ENCODE data around the gene PARP15. TPM values are rescaled to one million over a fixed set of nuclear protein-coding genes. Genes with fewer than 3 reads are reported as not detected.

PARP15 gene
- total and polyA plus RNA-seq, 2 experiments from 2014 or later: 0.39 to 0.87 TPM

DNA sequence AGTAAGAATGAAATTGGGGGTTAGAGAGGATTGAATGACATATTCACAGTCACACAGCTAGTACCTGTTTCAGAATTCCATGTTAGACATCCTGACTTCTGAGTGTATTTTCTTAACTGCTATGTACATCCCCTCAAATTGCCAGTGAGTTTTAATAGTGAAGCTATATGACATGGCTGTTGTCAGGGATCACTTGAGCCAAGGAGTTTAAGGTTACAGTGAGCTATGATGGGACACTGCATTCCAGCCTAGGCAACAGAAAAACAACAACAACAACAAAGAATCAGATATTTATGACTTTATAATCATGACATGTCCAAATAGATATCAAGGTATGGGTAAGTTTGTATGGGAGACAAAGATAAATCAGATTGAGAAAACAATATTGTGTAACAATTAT is 16.6 kb downstream of the PARP15 start:
- TF ChIP-seq ZNF114 (CRISPR knock-in tag; IDR thresholded peaks at IDR 0.05): no peak
- no peak for TF ChIP-seq ZNF331 (CRISPR knock-in tag; IDR thresholded peaks at IDR 0.05; ENCODE audit: low read depth)
- no peak for TF ChIP-seq CREB1 (CRISPR knock-in tag; IDR thresholded peaks at IDR 0.05; ENCODE audit: low read depth)
- TF ChIP-seq EZH2phosphoT487 (IDR thresholded peaks at IDR 0.05; ENCODE audit: unreplicated experiment): no peak
- no peak for TF ChIP-seq STAT1 (IDR thresholded peaks at IDR 0.05; ENCODE audit: unreplicated experiment)
- TF ChIP-seq NANOG (IDR thresholded peaks at IDR 0.05; ENCODE audit: borderline replicate concordance): no peak
- TF ChIP-seq, protein P1, sequence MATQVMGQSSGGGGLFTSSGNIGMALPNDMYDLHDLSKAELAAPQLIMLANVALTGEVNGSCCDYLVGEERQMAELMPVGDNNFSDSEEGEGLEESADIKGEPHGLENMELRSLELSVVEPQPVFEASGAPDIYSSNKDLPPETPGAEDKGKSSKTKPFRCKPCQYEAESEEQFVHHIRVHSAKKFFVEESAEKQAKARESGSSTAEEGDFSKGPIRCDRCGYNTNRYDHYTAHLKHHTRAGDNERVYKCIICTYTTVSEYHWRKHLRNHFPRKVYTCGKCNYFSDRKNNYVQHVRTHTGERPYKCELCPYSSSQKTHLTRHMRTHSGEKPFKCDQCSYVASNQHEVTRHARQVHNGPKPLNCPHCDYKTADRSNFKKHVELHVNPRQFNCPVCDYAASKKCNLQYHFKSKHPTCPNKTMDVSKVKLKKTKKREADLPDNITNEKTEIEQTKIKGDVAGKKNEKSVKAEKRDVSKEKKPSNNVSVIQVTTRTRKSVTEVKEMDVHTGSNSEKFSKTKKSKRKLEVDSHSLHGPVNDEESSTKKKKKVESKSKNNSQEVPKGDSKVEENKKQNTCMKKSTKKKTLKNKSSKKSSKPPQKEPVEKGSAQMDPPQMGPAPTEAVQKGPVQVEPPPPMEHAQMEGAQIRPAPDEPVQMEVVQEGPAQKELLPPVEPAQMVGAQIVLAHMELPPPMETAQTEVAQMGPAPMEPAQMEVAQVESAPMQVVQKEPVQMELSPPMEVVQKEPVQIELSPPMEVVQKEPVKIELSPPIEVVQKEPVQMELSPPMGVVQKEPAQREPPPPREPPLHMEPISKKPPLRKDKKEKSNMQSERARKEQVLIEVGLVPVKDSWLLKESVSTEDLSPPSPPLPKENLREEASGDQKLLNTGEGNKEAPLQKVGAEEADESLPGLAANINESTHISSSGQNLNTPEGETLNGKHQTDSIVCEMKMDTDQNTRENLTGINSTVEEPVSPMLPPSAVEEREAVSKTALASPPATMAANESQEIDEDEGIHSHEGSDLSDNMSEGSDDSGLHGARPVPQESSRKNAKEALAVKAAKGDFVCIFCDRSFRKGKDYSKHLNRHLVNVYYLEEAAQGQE (IDR thresholded peaks at IDR 0.05; ENCODE audit: unreplicated experiment): no peak
- TF ChIP-seq JUNB (IDR thresholded peaks at IDR 0.05; ENCODE audit: unreplicated experiment): no peak
- no peak for TF ChIP-seq ETS1 (IDR thresholded peaks at IDR 0.05)
- Mint-ChIP-seq H3K9me3 (no peaks in the 10 kb centered on the region; the same call in 2 of the 3 replicates), H3K4me3 (no peak overlapping the region), H3K4me1 (peaks cover 8% of the 10 kb centered on the region), H3K27ac (no peak overlapping the region), H3K27me3 (ENCODE audit: insufficient read depth, low read depth, poor library complexity) (no peaks in the 10 kb centered on the region), H3K36me3 (ENCODE audit: low read depth) (no peaks in the 10 kb centered on the region)
- H3K4me1 ChIP-seq (ENCODE audit: insufficient read depth): peaks cover 8% of the 10 kb centered on the region
- H3K27me3 ChIP-seq (ENCODE audit: insufficient read depth): no peaks in the 10 kb centered on the region
- H3K27ac ChIP-seq (ENCODE audit: low read depth): no peak overlapping the region
- ATAC-seq: no peak
- no peak overlapping the region for H2AFZ ChIP-seq
- no peaks in the 10 kb centered on the region for H3K79me2 ChIP-seq (replicated peaks; ENCODE audit: insufficient read depth)
- H3K36me3 ChIP-seq (ENCODE audit: insufficient read depth): no peaks in the 10 kb centered on the region
- H3K4me2 ChIP-seq: no peak overlapping the region
- no peak overlapping the region for H3K4me3 ChIP-seq
- no peaks in the 10 kb centered on the region for H3K9me2 ChIP-seq (ENCODE audit: insufficient read depth)
- no peaks in the 10 kb centered on the region for H4K20me1 ChIP-seq (replicated peaks; ENCODE audit: insufficient read depth)
- H3F3A ChIP-seq (replicated peaks; ENCODE audit: low read depth): no peaks in the 10 kb centered on the region
- no peak for DNase-seq (ENCODE audit: low spot score)

GRCh38 chr3:122598151-122598550 is 20.7 kb downstream of the PARP15 start:
- H4K20me1 ChIP-seq (replicated peaks; ENCODE audit: insufficient read depth): no peaks in the 10 kb centered on the region
- H3K27me3 Mint-ChIP-seq (ENCODE audit: insufficient read depth, low read depth, poor library complexity): no peaks in the 10 kb centered on the region
- H3K4me3 Mint-ChIP-seq: no peak overlapping the region
- DNase-seq (ENCODE audit: low spot score): no peak
- no peak overlapping the region for H3K4me2 ChIP-seq
- peaks cover 3% of the 10 kb centered on the region; the same call in 2 of the 3 replicates for H3K4me1 Mint-ChIP-seq
- H3K27ac Mint-ChIP-seq: no peak overlapping the region
- no peaks in the 10 kb centered on the region for H3F3A ChIP-seq (replicated peaks; ENCODE audit: low read depth)
- H3K36me3 ChIP-seq (ENCODE audit: insufficient read depth): no peaks in the 10 kb centered on the region
- ATAC-seq: no peak
- H3K4me1 ChIP-seq (ENCODE audit: insufficient read depth): no peaks in the 10 kb centered on the region; the same call in 1 of the 2 replicates
- no peaks in the 10 kb centered on the region for H3K9me3 Mint-ChIP-seq
- TF ChIP-seq CREB1 (CRISPR knock-in tag; IDR thresholded peaks at IDR 0.05; ENCODE audit: low read depth) (no peak), POLR2AphosphoS5 (IDR thresholded peaks at IDR 0.05; ENCODE audit: low read depth) (no peak), ZNF331 (CRISPR knock-in tag; IDR thresholded peaks at IDR 0.05; ENCODE audit: low read depth) (no peak), ZNF114 (CRISPR knock-in tag; IDR thresholded peaks at IDR 0.05) (no peak)
- TF ChIP-seq, protein P1 (IDR thresholded peaks at IDR 0.05; ENCODE audit: unreplicated experiment): no peak
- H3K36me3 Mint-ChIP-seq (ENCODE audit: low read depth): no peaks in the 10 kb centered on the region
- no peak overlapping the region for H2AFZ ChIP-seq
- H3K27me3 ChIP-seq (ENCODE audit: insufficient read depth): no peaks in the 10 kb centered on the region
- H3K27ac ChIP-seq (ENCODE audit: low read depth): no peak overlapping the region
- H3K79me2 ChIP-seq (replicated peaks; ENCODE audit: insufficient read depth): no peaks in the 10 kb centered on the region
- H3K9me2 ChIP-seq (ENCODE audit: insufficient read depth): 0 out of 2 replicates have a peak, but pooled peaks cover 5% of the 10 kb centered on the region
- no peak overlapping the region for H3K4me3 ChIP-seq
